EH (cell line): Measurements from ENCODE around the gene RNF227.
"Not testable (repeated sequence)": the region's sequence is repeated elsewhere in the genome, so short reads cannot be mapped to it uniquely, and the experiment has no call there.

Experiments
- DNase-seq: peaks from one replicate; pipeline ENCODE4 v3.0.0-alpha.2; 2015; ENCODE audit warnings: low read depth

The RNF227 gene

DNA sequence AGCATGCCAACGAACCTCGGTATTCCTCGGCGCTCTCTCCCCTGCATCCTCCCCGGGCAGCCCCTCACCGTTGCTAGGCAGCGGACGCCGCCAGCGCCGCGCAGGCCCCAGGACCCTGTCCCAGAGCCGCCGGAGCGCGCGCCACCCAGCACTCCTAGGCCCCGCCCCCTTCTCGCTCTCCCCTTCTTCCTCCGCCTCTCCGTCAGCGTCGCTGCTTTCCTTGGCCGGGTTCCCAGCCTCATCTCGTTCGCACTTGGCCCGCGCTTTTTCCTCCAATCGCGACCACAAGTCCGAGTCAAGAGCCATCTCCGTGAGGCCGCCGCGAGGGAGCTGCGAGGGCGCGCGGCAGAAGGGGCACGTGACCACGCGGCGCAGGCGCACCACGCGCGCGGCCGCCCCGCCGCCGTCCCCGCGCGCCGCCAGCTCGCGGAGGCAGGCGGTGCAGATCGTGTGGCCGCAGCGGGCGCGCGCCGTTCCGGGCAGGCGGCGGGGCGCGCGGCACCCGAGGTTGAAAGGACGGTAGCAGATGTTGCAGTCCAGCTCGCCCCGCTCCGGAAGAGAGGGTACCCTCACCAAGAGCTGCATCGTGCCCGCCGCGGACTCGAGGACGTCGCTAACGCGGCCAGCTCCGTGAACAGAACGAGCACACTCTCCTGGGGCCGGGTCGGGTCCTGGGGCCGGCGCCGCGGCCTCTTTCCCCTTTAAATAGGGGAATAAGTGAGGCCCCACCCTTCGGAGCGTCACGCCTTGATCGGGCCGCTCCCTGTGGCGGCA is at the start of gene RNF227:
TSS of gene RNF227 (minus strand) at position 679 of the 774 bp plus-strand sequence. CDS start at position 585, 94 bp downstream.
- peak; percentile 98 for DNase-seq

GRCh38 chr17:7961421-7961820 is 45.3 kb upstream of the RNF227 start:
- no peak for DNase-seq

GRCh38 chr17:7959503-7960253 is 43.6 kb upstream of the RNF227 start:
- DNase-seq, result no peak

GRCh38 chr17:7956228-7956965 is 40.3 kb upstream of the RNF227 start:
- peak; percentile 24 for DNase-seq

DNA sequence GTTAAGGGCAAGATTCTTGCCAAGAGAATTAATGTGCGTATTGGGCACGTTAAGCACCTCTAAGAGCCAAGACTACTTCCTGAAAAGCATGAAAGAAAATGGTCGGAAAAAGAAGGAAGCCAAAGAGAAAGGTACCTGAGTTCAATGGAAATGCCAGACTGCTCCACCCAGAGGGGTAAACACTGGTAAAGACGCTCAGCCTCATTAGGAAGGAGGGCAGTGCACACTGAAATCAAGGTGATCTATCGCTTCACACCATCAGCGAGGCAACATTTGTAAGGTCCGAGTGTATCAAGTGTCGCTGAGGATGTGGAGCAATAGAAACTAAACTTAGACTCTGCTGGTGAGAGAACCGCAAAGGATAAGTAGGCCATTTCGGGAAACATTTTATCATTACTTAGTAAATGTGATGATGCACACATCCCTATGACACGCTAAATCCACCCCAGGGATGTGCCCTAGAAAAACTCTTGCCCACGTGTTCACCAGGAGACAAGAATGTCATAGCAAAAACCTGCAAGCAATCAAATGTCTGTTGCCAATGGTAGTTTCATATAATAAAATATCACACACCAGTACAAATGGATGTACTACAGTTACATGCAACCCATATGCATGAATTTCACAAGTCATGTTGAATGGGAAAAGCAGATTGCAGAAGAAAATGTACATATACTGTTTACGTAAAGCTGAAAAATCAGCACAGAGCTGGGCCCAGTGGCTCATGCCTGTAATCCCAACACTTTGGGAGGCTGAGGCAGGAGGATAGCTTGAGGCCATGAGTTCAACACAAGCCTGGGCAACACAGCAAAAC is 39.5 kb upstream of the RNF227 start:
- DNase-seq, result no peak

DNA sequence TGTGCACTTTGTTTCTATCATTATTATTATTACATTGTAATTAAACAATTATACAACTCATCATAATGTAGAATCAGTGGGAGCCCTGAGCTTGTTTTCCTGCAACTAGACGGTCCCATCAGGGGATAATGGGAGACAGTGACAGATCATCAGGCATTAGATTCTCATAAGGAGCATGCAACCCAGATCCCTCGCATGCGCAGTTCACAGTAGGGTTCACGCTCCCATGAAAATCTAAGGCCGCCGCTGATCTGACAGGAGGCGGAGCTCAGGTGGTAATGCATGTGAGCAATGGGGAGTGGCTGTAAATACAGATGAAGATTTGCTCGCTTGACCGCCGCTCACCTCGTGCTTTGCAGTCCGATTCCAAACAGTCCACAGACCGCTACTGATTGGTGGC is 37.2 kb upstream of the RNF227 start:
- DNase-seq, result not testable (repeated sequence)

DNA sequence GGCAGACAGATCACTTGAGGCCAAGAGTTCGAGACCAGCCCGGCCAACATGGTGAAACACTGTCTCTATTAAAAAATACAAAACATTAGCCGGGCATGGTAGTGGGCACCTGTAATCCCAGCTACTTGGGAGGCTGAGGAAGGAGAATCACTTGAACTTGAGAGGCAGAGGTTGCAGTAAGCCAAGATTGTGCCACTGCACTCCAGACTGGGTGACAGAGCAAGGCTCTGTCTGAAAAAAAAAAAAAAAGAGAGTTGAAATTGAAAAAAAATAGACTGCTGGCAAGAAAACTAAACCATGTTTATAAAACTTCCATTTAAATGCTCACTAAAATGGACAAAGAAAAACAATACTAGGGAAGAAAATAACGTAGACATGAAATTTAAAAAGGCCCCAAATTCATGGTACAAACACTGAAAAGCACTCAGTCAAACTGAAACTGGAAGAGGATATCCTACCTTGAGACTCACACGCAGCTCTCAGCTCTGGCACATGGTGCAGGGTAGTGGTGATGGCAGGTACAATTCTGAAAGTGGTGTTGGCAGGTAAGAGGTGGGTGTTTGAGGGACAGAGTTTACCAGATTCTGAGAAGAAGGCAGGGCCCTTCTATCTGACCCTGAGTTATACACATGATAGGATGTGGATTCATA is 35.2 kb upstream of the RNF227 start:
- no peak for DNase-seq

GRCh38 chr17:7950578-7950977 is 34.5 kb upstream of the RNF227 start:
- no peak for DNase-seq

GRCh38 chr17:7947651-7948050 is 31.6 kb upstream of the RNF227 start:
- no peak for DNase-seq

DNA sequence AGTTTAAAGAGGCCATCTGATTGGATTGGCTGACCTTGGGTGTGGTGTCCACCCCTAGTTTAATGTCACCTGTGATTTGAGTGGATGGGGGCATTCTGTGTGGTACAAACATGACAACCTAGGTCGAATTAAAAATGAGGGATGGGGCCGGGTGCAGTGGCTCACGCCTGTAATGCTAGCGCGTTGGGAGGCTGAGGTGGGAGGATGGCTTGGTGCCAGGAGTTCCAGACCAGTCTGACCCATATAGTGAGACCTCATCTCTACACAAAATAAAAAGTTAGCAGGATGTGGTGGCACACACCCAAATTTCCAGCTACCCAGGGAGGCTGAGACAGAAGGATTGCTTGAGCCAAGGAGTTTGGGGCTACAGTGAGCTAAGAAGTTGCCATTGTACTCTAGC is 30.4 kb upstream of the RNF227 start:
- no peak for DNase-seq

- DNase-seq, result no peak
These were observed 29.6 kb upstream of the RNF227 start for GRCh38 chr17:7945651-7946050.

DNA sequence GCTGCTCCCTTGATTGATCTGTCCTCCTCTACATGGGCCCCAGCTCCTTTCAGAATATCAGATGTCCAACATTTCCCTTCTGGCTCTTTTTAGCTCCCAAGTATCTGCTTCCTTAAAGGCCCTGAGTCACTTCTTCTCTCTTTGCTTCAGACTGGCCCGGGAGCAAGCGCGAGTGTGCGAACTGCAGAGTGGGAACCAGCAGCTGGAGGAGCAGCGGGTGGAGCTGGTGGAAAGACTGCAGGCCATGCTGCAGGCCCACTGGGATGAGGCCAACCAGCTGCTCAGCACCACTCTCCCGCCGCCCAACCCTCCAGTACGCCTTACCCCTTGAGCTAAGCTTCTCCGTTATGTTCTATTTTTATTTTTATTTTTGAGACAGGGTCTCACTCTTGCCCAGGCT is 28.2 kb upstream of the RNF227 start:
- DNase-seq, result no peak

DNA sequence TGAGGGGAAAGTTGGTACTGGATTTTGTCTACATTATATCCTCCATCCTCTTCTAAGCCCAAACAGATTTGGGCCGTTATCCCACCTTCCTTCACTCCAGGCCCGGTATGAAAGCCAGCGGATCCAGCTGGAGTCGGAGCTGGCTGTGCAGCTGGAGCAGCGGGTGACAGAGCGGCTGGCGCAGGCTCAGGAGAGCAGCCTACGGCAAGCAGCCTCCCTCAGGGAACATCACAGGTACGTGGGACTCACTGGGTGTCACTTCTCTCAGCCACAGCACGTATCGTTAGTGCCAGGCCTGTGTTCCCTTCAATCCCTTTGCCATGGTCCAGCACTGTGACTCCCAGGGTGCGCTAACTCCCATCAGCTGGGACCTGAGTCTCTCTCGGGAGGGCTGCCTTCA is 27.2 kb upstream of the RNF227 start:
- no peak for DNase-seq

- no peak for DNase-seq
These were observed 24.7 kb upstream of the RNF227 start for GRCh38 chr17:7940743-7941142.

DNA sequence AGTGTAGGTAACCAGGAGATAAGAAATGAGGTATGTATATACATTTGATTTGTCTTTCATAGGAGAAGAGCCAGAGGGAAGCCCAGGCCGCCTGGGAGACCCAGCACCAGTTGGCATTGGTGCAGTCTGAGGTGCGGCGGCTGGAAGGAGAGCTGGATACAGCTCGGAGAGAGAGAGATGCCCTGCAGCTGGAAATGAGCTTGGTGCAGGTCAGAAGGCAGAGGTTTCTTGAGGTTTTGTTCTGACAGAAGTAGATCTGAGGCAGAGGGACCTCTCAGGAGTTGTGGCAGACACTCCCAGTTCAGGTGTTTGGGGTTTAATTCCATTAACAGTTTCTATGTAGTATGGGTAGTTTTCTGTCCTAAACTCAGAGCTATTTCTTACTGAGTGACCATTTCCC is 23.9 kb upstream of the RNF227 start:
- no peak for DNase-seq

DNA sequence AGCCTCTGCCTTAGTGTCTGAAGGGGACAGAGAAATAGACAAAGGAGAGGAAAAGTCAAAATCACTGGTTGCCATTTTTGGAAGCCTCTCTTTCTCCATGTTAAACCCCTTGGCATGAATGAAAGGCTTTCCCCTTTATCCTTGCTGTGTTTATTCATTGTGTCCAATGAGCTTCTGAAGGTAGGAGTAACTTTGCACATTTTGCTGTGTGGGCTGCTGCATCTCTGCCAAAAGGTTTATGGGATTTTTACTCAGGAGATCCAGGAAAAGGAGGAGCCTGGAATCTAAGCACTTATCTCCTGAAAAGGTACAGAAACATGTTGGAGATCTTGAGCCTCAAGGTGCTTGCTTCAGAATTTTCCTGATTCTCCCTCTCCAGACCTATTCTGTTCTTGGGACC is 19.8 kb upstream of the RNF227 start:
- no peak for DNase-seq

GRCh38 chr17:7932949-7933348 is 16.9 kb upstream of the RNF227 start:
- DNase-seq, result peak; percentile 84

DNA sequence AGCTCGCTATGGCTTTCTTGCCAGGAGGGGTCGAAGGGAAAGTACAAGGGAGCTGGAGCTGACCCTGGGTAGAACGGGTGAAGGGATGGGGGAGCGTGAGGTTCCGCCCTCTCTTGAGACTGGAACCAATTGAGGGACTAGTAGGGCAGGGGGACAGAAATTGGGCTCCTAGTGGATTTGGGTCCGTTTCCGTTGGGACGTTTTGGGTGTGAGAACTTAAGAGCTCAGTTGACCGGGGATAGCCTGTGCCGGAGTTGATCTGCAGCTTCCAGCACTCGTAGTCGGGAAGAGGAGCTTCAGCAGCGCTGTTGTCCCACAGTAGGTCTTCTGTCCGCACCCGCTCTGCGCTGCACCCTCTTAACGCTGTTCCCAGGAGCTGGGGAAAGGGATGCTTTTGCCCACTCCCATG is 16.4 kb upstream of the RNF227 start:
- DNase-seq, result peak; percentile 46

DNA sequence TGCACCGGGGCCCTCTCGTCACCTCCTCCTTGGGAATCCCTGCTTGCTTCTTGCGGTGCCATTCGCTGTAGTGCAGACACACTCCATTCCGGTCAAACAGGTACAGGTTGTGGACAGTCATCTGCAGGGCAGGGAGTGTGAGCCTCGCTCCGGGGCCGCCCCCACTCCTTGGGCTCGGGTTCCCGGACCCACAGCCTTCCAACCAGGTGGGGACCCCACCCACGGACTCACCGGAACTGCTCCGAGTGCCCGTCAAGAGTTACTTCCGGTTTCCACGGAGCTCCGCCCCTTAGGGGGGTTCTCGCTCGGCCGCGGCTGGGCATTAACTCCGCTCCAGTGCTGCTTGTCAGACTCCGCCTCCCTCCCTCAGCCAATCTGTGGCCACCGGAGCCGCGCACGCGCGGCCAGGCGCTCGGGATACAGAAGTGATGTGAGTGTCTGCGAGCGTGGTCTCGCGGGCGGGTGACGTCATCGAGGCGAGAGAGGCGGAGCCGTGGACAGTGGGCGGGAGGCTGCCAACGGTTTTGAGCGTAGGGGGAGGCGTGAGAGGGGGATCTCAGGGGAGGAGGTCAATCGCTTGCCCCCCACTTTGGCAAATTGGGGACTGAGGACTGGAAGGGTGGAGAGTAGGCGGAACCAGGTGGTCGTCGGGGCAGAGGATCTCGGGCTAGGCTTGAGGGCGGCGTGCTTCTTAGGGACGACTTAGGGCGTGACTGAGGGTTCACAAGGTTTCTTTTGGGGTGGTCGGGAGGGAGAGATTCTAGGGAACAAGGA is 15.8 kb upstream of the RNF227 start, which contains the start of the genes CNTROB and TRAPPC1:
TSS of gene CNTROB (plus strand) at position 498 of the 774 bp plus-strand sequence. CDS start 874 bp downstream, outside the sequence.
TSS of gene TRAPPC1 (minus strand) at position 238 of the 774 bp plus-strand sequence. CDS start at position 121, 117 bp downstream.
- DNase-seq, result peak; percentile 99
